NCI-H2107 treated with DMSO at 0.1 percent for 48 hours (cell line): ENCODE data around the gene FIZ1.

Experiments used
- DNase-seq: peaks from one replicate; lab custom pipeline; 2025; ENCODE audit not compliant: unreplicated experiment; lab: John Stamatoyannopoulos, UW

The FIZ1 gene

DNA sequence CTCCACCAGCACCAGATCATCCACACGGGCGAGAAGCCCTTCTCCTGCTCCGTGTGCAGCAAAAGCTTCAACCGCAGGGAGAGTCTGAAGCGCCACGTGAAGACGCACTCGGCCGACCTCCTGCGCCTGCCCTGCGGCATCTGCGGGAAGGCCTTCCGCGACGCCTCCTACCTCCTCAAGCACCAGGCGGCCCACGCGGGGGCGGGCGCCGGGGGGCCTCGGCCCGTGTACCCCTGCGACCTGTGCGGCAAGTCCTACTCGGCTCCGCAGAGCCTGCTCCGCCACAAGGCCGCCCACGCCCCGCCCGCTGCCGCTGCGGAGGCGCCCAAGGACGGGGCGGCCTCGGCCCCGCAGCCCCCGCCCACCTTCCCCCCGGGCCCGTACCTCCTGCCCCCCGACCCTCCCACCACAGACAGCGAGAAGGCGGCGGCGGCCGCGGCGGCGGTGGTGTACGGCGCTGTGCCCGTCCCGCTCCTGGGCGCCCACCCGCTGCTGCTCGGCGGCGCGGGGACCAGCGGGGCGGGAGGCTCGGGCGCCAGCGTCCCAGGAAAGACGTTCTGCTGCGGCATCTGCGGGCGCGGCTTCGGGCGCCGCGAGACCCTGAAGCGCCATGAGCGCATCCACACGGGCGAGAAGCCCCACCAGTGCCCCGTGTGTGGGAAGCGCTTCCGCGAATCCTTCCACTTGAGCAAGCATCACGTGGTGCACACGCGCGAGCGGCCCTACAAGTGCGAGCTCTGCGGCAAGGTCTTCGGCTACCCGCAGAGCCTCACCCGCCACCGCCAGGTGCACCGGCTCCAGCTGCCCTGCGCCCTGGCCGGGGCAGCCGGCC is 15.6 kb upstream of the FIZ1 start:
- DNase-seq, result no peak

DNA sequence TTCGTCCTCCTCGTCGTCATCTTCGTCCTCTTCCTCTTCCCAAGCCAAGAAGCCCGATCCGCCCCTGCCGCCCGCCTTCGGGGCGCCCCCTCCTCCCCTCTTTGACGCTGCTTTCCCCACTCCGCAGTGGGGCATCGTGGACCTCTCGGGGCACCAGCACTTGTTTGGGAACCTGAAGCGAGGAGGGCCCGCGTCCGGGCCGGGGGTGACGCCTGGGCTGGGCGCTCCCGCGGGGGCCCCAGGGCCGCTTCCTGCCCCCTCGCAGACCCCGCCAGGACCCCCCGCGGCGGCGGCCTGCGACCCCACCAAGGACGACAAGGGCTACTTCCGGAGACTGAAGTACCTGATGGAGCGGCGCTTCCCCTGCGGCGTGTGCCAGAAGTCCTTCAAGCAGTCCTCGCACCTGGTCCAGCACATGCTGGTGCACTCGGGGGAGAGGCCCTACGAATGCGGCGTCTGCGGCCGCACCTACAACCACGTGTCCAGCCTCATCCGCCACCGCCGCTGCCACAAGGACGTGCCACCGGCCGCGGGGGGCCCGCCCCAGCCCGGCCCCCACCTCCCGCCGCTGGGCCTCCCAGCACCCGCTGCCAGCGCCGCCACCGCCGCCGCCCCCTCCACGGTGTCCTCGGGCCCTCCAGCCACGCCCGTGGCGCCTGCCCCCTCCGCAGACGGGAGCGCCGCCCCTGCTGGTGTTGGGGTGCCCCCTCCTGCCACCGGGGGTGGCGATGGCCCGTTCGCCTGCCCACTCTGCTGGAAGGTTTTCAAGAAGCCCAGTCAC is 14.8 kb upstream of the FIZ1 start:
- DNase-seq, result no peak

DNA sequence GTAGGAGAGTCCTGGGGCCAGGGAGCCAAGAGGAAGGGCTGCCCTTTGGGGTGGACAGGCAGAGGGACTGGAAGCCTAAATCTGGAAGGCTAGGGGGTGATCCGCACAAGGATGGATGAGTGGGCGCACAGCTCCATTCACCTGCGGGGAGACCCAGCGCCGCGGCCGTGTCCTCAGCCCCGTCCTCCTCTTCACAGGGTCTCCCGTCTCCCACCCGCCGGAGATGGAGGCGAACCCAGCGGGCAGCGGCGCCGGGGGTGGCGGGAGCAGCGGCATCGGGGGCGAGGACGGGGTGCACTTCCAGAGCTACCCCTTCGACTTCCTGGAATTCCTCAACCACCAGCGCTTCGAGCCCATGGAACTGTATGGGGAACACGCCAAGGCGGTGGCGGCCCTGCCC is 14.1 kb upstream of the FIZ1 start:
- no peak for DNase-seq

DNA sequence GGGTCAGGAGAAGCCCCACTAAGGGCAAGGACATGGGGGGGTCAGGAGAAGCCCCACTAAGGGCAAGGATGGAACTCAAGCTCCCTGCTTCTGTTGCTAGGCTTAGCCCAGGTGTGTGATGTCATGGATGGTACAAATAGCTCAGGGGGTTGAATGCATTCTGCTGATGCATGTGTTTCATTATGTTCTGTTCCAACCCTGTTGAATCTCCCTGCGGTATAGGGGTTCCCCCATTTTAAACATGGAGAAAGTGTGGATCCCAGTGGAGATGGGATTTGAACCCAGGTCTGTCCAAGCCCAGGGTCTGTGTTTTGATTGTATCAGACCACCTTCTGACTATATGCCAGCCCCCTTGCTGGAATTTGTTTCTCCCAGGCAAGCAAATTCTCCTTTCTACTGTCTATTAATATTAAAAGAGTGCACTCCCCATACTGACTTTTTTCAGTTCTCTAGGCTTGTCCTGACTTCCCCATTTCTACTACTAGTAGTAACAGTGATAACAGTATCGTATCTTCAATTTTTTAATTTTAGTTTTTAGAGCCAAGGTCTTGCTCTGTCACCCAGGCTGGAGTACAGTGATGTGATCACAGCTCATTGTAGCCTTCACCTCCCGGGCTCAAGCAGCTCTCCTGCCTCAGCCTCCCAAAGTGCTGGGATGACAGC is 12.8 kb upstream of the FIZ1 start:
- no peak for DNase-seq

DNA sequence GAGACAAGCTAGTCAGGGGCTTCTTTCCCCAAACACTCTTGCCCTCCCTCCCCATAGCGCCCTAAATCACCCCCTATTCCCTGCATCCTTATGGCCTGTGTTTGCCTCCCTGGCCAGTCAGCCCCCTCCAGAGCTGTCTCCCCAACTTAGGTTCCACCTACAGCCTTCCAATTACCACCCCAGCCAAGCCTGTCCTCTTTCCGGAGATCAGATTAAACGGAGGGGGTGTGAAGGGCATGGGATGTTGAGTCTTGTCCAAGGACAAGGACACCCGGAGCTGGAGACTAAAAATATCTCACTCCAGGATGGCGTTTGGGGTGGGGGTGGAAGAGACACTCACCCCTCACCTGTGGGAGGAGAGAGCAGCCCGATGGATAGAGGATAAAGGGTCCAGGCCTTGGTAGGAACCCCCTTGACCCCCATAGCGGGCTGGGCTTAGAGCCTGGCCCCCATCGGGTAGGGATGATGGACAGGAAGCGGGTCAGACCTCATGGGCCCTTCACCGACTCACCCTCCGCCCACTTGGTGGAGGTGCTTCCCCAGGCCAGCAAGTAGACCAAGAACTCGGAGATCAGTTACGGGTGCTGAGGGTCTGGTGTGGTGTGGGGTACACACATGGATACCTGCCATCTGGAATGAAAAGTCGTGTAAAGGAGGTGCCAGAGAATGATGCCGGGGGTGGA is 12.1 kb upstream of the FIZ1 start:
- DNase-seq, result no peak

DNA sequence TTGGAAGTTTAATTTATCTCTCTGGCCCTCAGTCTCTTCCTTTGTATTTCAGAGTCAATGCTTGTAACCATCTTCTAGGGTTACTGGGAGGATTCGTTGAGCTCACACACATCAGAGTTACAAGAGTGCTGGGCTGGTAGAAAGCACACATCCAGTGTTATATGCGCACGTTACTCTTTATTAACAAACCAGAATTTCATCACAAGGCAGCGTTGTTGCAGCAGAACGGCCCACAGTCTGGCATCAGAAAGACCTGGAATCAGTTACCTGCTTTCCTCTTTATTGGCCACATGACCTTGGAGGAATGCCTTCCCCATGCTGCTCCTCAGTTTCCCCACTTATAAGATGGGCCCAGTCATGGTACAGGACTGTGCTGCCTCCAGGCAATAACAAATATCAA is 10.0 kb upstream of the FIZ1 start:
- no peak for DNase-seq

DNA sequence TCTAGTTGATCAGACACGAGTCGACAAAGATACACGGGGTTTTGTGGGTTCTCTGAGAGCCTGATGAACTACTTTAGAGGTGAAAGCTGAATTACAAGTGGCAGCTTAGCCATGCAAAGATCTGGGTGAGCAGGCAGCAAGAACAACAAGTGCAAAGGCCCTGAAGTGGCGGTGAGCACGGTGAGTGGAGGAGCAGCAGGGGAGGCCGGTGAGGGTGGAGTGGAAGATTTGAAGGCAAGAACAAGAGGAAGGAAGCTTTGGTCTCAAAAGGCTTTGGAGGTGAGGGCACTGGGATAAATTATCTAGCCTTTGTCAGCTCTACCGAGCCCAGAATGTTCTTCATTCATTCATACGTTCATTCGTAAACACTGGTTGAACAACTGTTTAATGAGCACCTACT is 7.5 kb upstream of the FIZ1 start:
- DNase-seq, result no peak

DNA sequence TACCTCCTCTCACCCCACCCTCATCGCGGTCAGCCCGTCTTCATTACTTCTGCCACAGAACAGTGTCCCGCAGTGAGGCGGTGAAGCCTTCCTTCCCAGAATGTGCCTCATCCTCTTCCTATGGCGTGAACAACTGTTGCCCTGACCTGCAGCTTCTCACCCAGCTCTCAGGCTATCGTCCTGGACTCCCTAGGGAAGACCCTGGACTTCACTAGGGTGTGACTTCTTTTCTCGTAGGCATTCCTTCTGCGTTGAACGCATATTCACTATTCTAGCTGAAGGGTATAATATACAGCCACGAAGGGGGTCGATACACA is 7.1 kb upstream of the FIZ1 start:
- DNase-seq, result no peak

DNA sequence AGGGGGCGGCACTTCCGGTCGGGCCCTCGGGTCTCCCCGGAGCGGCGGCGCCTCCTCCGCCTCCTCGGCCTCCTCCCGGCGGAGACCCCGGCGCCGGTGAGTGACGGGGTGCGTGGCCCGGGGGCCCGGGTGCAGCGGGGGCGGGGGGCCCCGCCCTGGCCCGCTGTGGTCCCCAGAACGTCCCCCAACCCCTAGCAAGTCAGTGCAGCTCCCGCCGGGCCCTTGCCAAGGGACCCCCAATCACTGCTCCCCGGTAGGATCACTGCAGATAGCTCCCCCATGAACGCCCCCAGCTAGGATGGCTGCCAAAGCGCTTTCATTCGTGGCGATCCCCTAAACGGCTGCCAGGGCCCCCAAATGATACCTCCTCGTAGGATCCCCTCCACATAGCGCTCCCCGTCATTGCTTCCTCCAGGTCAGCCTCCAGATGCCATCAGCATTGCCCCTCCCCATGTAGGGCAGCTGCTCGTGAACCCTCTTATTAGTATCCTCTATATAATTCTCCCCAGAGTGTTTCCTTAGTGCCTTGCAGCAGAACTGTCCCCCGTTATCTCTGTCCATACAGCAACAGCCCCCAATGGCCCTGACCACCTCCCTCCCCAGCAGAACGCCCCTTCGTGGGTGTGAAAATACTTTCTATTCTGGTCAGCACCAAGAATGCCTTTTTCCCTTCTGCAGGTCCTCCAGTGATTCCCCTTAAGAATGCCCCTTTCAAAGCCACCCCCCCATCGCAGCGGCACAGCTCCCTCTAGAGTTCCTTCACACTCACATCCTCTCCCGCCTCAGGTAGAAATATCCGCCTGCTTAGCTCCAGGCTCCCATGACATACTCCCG is 6.5 kb upstream of the FIZ1 start, which contains the start of gene ZNF865:
Gene ZNF865, plus strand, starts transcription at position 11 of the 834 bp plus-strand sequence. CDS start 7,972 bp downstream, outside the sequence.
- peak; percentile 54 for DNase-seq

DNA sequence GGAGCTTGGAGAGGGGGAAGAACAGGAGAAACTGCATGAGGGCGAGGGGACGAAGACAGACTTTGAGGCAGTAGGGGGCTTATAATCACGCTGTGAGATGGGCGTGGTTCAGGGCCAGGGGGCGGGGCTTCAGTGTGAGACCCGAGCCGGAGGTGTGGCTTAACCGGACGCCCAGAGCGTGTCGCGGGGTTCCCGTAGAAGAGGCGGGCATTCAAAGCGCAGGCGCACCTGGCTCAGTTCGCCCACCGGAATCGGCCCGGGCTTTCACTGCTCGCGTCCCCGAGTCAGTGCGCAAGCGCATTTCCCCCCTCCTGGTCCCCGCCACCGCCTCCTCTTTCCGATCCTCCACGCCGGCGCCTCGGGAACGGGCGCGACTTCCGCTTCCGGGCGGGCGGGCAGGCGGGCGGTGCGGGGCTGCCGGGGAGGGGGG is 5.9 kb upstream of the FIZ1 start:
- DNase-seq, result peak; percentile 93

DNA sequence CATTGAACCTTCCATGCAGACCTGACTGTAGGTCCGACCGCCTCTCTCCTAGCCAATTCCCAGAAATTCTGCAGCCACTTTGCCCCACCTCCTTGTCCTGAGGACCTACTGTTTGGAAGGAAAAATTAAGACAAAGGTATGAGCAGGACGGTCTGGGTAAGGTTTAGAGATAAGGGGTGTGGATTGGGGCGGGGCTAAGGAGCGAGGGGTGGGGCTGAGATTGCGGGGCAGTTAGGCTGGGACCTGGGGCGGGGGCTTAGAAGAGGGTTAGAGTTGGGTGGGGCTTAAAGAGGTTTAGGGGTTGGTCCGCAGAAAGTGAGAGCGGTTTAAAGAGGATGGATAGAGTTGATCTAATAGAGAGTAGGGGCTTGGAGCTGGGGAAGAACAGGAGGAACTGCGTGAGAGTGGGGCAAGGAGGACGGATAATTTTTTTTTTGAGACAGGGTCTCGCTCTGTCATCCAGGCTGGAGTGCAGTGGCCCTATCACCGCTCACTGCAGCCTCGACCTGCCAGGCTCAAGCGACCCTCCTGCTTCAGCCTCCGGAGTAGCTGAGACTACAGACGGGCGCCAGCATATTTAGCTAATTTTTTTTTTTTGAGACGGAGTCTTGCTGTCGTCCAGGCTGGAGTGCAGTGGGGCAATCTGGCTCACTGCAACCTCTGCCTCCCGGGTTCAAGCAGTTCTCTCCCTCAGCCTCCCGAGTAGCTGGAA is 4.4 kb upstream of the FIZ1 start:
- no peak for DNase-seq

DNA sequence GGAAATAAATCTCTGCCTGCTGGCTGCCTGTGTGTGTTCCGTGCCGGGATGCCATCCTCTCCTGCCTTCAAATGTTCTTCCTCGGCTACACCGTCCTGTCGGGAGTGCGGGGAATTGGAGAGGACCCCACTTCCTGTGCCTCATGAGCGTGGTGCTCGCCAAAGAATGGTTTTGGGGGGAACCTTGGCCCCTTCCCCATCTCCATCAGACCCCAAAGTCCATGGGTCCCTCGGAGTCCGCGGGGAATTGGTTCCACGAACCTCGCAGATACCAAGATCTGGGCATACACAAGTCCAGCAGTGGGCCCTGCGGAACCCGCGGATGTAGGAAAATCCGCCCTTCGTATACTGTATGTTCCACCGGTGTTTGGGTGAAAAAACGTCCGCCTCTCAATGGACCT is 3.8 kb upstream of the FIZ1 start:
- DNase-seq, result no peak

DNA sequence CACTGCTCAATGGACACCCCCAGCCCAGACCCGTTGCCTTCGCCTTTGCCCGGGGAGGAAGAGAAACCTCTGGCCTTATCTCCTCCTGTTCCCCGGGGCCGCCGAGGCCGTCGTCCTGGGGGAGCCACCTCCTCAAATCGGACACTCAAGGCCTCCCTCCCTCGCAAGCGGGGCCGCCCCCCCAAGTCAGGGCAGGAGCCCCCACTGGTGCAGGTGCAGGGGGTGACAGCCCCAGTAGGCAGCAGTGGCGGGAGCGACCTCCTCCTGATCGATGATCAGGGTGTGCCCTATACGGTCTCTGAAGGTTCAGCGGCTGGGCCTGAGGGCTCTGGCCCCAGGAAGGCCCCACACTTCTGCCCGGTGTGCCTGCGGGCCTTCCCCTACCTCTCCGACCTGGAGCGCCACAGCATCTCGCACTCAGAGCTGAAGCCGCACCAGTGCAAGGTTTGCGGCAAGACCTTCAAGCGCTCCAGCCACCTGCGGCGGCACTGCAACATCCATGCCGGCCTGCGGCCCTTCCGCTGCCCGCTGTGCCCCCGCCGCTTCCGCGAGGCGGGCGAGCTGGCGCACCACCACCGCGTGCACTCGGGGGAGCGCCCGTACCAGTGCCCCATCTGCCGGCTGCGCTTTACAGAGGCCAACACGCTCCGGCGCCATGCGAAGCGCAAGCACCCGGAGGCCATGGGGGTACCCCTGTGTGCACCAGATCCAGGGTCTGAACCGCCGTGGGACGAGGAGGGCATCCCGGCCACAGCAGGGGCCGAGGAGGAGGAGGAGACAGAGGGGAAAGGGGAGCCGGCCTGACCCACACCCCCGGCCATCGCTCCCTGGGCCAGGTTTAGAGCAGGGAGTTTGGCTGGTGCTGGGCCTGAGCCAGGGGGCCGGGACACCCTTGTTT is 3.0 kb upstream of the FIZ1 start:
- no peak for DNase-seq

DNA sequence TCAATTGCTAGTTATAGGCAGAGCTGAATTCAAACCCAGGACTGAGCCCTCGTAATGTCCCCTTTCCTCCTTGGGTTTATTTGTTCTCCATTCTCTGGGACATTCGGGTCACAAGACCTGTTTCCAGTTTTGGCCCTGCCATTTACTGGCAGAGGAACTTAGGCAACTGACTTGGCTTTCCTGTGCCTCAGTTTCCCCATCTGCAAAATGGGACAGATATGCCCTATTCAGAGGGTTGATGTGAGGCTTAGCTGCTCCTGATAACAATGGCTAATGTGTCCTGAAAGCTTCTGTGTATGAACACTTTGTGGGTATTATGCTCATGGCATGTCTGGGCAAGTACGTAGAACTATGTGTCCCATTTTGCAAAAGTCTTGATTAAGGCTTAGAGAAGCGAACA is 1.8 kb upstream of the FIZ1 start:
- DNase-seq, result no peak

DNA sequence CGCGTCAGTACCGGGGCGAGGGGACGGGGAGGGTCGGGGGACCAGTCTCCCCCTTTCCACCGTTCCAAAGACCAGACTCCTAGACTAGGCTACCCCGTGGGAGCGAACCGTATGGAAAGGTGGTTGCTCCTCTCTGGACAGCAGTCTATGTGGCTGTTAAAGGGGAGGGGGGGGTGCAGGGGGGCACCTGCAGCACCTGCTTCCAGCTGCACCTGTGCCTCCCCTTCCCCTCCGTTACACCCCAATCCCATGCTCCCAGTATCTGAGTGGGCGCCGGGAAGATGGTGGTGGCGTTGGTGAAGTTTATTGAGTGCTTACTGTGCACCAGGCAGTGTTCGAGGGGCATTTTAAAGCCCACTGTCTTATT is 1.3 kb upstream of the FIZ1 start:
- no peak for DNase-seq

DNA sequence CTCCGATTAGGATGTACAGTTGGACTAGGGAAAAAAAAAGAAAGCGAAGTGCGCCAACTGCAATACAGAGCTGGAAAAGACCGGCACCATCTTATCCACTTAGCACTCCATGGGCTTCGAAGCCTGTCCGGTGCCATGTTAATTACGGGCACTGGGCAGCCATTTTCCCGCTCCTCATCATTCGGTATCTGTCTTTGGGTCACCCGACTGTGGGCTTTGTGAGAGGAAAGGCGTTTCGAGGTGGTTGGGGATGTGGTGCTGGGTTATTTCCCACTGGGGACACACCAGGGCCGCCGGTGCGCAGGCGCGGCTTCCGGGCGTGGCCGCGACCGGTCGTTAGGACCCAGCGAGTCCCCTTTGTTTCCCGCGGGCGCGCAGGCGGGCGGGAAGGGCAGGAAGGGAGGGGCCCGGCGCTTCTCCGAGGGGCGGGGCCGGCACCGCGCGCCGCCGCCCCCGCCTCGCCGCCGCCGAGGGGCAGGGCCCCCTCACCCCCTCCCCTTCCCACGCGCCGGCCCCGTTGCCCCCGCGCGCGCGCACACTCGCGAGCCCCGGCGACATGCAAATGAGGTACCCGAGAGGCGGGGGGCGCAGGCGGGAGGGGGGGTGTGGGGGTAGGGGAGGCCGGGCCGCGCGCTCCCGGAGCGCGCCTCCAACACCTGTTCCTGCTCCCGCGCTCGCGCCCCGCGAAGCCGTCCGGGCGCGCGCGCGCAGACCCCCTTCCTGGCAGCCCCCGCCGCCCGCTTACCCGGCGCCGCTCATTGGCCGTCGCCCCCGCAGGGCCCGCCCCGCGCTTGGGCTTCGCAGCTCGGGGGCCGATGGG is 735 bp upstream of the FIZ1 start, which contains the start of gene ZNF524:
Gene ZNF524, plus strand, starts transcription at position 447 of the 820 bp plus-strand sequence. CDS start 1,825 bp downstream, outside the sequence.
- DNase-seq, result peak; percentile 91

DNA sequence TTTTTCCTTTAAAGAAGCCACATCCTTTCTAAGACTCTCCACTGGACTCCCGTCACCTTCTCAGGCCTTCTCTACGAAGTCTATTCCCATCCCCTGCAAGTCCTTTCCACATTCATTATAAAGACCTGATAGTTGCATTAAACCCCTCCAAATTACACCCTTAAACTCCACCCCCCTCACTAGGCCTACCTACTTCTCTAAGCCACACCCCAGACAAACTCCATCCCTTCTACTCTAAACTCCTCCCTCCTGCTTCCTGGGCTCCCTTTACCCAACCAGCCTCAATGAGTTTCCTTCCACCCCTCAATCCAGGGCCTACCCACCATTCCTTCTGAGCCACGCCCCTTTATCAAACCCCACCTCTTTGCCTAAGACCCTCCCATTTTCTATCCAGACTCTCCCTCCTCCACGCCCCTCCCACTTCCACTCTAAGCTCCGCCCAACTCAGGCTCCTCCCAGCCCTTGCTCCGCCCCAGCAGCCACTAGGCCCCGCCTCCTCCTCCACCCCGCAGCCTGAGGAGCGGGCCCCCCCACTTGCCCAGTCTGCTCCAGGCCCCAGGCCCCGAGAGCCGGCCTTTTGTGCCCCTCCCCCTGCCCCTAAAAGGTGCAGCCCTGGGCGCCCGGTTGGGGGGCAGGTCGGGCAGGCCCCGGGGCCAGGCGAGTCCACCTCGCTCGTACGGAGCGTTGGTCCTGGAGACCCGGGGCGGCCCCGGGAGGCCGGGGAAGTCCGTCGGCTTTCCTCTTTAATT is 424 bp downstream of the FIZ1 start:
- DNase-seq, result peak; percentile 68
